K562 (cell line): ENCODE results near the gene ID4. TPM values are rescaled to one million over a fixed set of nuclear protein-coding genes. Genes with fewer than 3 reads are reported as not detected.

Experiments
- ATAC-seq: fragments of 200-7000 bp; cut with Tn5 transposase; 3 replicates; pipeline ENCODE4 v1.9.1; 2020; ENCODE audit warnings: moderate library complexity
- BruUV-seq: library from RNA; stranded (reverse); fragments of 400-500 nt; replicated peaks from 2 replicates; lab custom pipeline; 2021; lab: Mats Ljungman, UMichigan
- CTCF ChIA-PET: fragments of 300-600 bp; formaldehyde crosslinking; extraction: SDS; loops from one replicate; lab custom pipeline; 2021; ENCODE audit warnings: low intra/inter-chr PET ratio; lab: Yijun Ruan, JAX
- POLR2A ChIA-PET: fragments of 300-600, 350-650 bp; sonication (Branson Sonifier 250); formaldehyde crosslinking; extraction: SDS; loops from one replicate; lab custom pipeline; 2021; ENCODE audit warnings: antibody characterized with exemption, inconsistent platforms; lab: Yijun Ruan, JAX
- DNase-seq, 4 experiments: peaks; one replicate each; pipeline versions ENCODE4 v3.0.0 to v3.0.0-alpha.2; 2011 to 2018; ENCODE audit warnings: low spot score in 3 of 4, mixed read lengths in 3 of 4; ENCODE audit errors: extremely low read depth in 1 of 4
- FAIRE-seq: peaks from 2 replicates; lab custom pipeline; 2011; peaks lifted over from hg19 to GRCh38; lab: Jason Lieb, UNC
- H2AFZ ChIP-seq: 2 replicates; pipeline ENCODE4 v1.6.0; 2011; ENCODE audit warnings: low read depth, low read length, control low read depth, inconsistent platforms
- H3K27ac ChIP-seq: fragments of 200-600 bp; 3 replicates; pipeline ENCODE4 v1.8.0; 2011; ENCODE audit warnings: low read depth, mild to moderate bottlenecking, control low read depth, inconsistent platforms, low read length, moderate library complexity, mixed read lengths; ENCODE audit errors: extremely low read depth
- H3K27me3 ChIP-seq, 2 experiments: fragments of 300-600 bp in 1 of 2; 2 replicates in 1 of 2; 3 replicates in 1 of 2; pipeline versions ENCODE4 v1.6.0 to v1.8.0; 2011; ENCODE audit warnings: inconsistent platforms in 2 of 2, low read length in 2 of 2, mild to moderate bottlenecking in 1 of 2, mixed read lengths in 1 of 2, moderate library complexity in 1 of 2; ENCODE audit not compliant: control insufficient read depth in 2 of 2, insufficient read depth in 2 of 2
- H3K36me3 ChIP-seq: fragments of 300-600 bp; 3 replicates; pipeline ENCODE4 v1.8.0; 2011; ENCODE audit warnings: mild to moderate bottlenecking, low read length, inconsistent platforms; ENCODE audit not compliant: control insufficient read depth, insufficient read depth
- H3K4me1 ChIP-seq, 2 experiments: fragments of 200-600 bp in 1 of 2; replicated peaks in 1 of 2; 2 replicates in 1 of 2; 3 replicates in 1 of 2; pipeline versions ENCODE4 v1.5.1 to v1.8.0; 2011; ENCODE audit warnings: inconsistent platforms in 2 of 2, low read length in 2 of 2, mild to moderate bottlenecking in 1 of 2, mixed read lengths in 1 of 2, moderate library complexity in 1 of 2; ENCODE audit not compliant: control insufficient read depth in 2 of 2, insufficient read depth in 2 of 2
- H3K4me2 ChIP-seq: 2 replicates; pipeline ENCODE4 v1.6.1; 2011; ENCODE audit warnings: low read length, control low read depth, inconsistent platforms, mixed read lengths; ENCODE audit not compliant: insufficient read depth
- H3K4me3 ChIP-seq: fragments of 200-600 bp; sonication (generic), shearing (Covaris generic); 2 replicates; pipeline ENCODE4 v1.5.1; 2016; ENCODE audit warnings: control low read depth, inconsistent platforms
- H3K79me2 ChIP-seq: fragments of 200-600 bp; 3 replicates; pipeline ENCODE4 v1.8.0; 2011; ENCODE audit warnings: low read length, inconsistent platforms; ENCODE audit not compliant: control insufficient read depth, insufficient read depth
- H3K9ac ChIP-seq, 2 experiments: 2 replicates each; pipeline versions ENCODE4 v1.6.0 to v1.6.1; 2011; ENCODE audit warnings: low read depth in 2 of 2, low read length in 2 of 2, control low read depth in 1 of 2, inconsistent platforms in 1 of 2, mild to moderate bottlenecking in 1 of 2, mixed read lengths in 1 of 2; ENCODE audit not compliant: insufficient read depth in 1 of 2
- H3K9me1 ChIP-seq: one replicate; pipeline ENCODE4 v1.6.0; 2011; ENCODE audit warnings: inconsistent platforms, mild to moderate bottlenecking, low read length, moderate library complexity; ENCODE audit not compliant: control insufficient read depth, insufficient read depth
- H3K9me3 ChIP-seq: replicated peaks from 2 replicates; pipeline ENCODE4 v1.5.1; 2011; ENCODE audit warnings: low read depth, low read length, inconsistent platforms; ENCODE audit not compliant: control insufficient read depth, insufficient read depth
- H4K20me1 ChIP-seq: replicated peaks from 2 replicates; pipeline ENCODE4 v1.6.1; 2011; ENCODE audit warnings: low read length, inconsistent platforms, mixed read lengths; ENCODE audit not compliant: control insufficient read depth, insufficient read depth
- CBX2 ChIP-seq: fragments of 200-600 bp; sonication (generic); IDR thresholded peaks from one replicate; pipeline ENCODE4 v1.6.1; 2012; ENCODE audit warnings: mild to moderate bottlenecking, low read length, inconsistent platforms; ENCODE audit not compliant: insufficient read depth, poor library complexity, severe bottlenecking
- GTF2B ChIP-seq: IDR thresholded peaks from 2 replicates; pipeline ENCODE4 v1.6.1; 2011; ENCODE audit not compliant: insufficient read length; ENCODE audit errors: extremely low read depth
- PATZ1 ChIP-seq: fragments of 250-450 bp; sonication (Bioruptor Pico); IDR thresholded peaks from 2 replicates; pipeline ENCODE4 v1.5.0; 2020; ENCODE audit warnings: mild to moderate bottlenecking, borderline replicate concordance
- RBM14 ChIP-seq: fragments of 200-400 bp; formaldehyde crosslinking; IDR thresholded peaks from 2 replicates; pipeline ENCODE4 v1.6.1; 2018; ENCODE audit warnings: low read depth, mild to moderate bottlenecking, low read length, moderate library complexity, borderline replicate concordance; ENCODE audit not compliant: insufficient read depth
- ZNF274 ChIP-seq: IDR thresholded peaks from 2 replicates; pipeline ENCODE4 v1.6.1; 2011; ENCODE audit warnings: low read depth, mild to moderate bottlenecking, low read length, moderate library complexity, borderline replicate concordance
- whole genome bisulfite sequencing: fragments of 100-300 bp; shearing (Covaris generic); methylation state at CpG from one replicate; pipeline ENCODE4 v1.1.6; 2016; ENCODE audit warnings: low coverage, mixed read lengths; ENCODE audit not compliant: insufficient coverage; ENCODE audit errors: missing lambda C conversion rate; 5-methylcytosine and 5-hydroxymethylcytosine counted together
- in situ Hi-C: fragments of 300-500 bp; cut with MboI; formaldehyde crosslinking; loops from 4 replicates; pipeline ENCODE4 v1.15.0; 2018; ENCODE audit warnings: inconsistent platforms, mixed read lengths
- intact Hi-C: fragments of 100-400 bp; cut with micrococcal nuclease; formaldehyde crosslinking; loops from 2 replicates; pipeline ENCODE4 v1.14.2; 2022
- polyA plus RNA-seq, 8 experiments: library from polyadenylated mRNA; depleted of rRNA in 4 of 8; stranded (reverse) in 5 of 8; unstranded in 3 of 8; fragments of >200 nt; fragmentation: Nextera tagmentation in 2 of 8; fragmentation: Illumina TruSeq in 1 of 8; extraction: Ambion mirVana in 2 of 8; extraction: Trizol in 1 of 8; gene quantifications; 2 replicates each; pipeline versions ENCODE4 v1.2.1 to v1.2.3, GENCODE V29; 2011 to 2014; ENCODE audit warnings: inconsistent platforms in 1 of 8, missing spikeins in 1 of 8
- total RNA-seq, 7 experiments: library from RNA; depleted of rRNA in 6 of 7; stranded (reverse); fragments of >200 nt in 6 of 7; fragmentation: Illumina TruSeq in 2 of 7; extraction: Trizol in 2 of 7; gene quantifications; 2 replicates each; pipeline versions ENCODE4 v1.2.1 to v1.2.3, GENCODE V29; 2011 to 2021; ENCODE audit warnings: low replicate concordance in 1 of 7
- TF ChIP-seq, protein P1 (sequence below): fragments of 450-650 bp; IDR thresholded peaks from 2 replicates; pipeline ENCODE4 v1.6.1; 2016; ENCODE audit warnings: antibody characterized with exemption

ID4 gene
- total and polyA plus RNA-seq, 9 of the 15 experiments (the other 6 are each of a cell fraction or from before 2014, with no cell fraction given): not detected

GRCh38 chr6:19802656-19803055 lies 34.5 kb upstream of the ID4 start:
- no peak for ATAC-seq
- Histone ChIP-seq H4K20me1 (no peaks in the 10 kb centered on the region), H3K4me2 (no peak overlapping the region), H2AFZ (no peak overlapping the region), H3K79me2 (no peaks in the 10 kb centered on the region), H3K36me3 (no peaks in the 10 kb centered on the region), H3K9ac (no peak overlapping the region), H3K4me1 (peaks cover 12 to 18% of the 10 kb centered on the region in 2 experiments; a peak in 4 of 5 replicates), H3K4me3 (no peak overlapping the region), H3K9me1 (no peaks in the 10 kb centered on the region), H3K27ac (no peak overlapping the region), H3K27me3 (peaks cover 0 to 4% of the 10 kb centered on the region in 2 experiments; a peak in 1 of 5 replicates), H3K9me3 (no peaks in the 10 kb centered on the region)
- ChIA-PET POLR2A (no interaction called here), CTCF (no interaction called here)
- WGBS: 5% methylated on average over 6 of the region's 6 CpGs
- BruUV-seq: no TSS peak
- TF ChIP-seq, protein P1, sequence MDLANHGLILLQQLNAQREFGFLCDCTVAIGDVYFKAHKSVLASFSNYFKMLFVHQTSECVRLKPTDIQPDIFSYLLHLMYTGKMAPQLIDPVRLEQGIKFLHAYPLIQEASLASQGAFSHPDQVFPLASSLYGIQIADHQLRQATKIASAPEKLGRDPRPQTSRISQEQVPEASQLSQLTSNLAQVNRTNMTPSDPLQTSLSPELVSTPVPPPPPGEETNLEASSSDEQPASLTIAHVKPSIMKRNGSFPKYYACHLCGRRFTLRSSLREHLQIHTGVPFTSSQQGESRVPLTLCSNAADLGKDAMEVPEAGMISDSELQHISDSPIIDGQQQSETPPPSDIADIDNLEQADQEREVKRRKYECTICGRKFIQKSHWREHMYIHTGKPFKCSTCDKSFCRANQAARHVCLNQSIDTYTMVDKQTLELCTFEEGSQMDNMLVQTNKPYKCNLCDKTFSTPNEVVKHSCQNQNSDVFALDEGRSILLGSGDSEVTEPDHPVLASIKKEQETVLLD: no peak
- no peak for TF ChIP-seq GTF2B
- TF ChIP-seq ZNF274: no peak
- TF ChIP-seq CBX2: no peak
- no peak for TF ChIP-seq RBM14
- TF ChIP-seq PATZ1 (CRISPR knock-in tag): no peak
- in situ Hi-C loops (no loop called here), intact Hi-C loops (no loop called here)
- DNase-seq: no peak
- FAIRE-seq: no peak
